HG03039 (cell line): ENCODE data around the gene RBM24.
"Not testable (repeated sequence)": the region's sequence is repeated elsewhere in the genome, so short reads cannot be mapped to it uniquely, and the experiment has no call there.

Experiments
- ATAC-seq: cut with Tn5 transposase; IDR thresholded peaks from one replicate; pipeline ENCODE4 v1.9.1; 2021; ENCODE audit warnings: mild to moderate bottlenecking, moderate library complexity; ENCODE audit not compliant: unreplicated experiment

The RBM24 gene

GRCh38 chr6:17289630-17290061 lies 8.5 kb downstream of the RBM24 start:
- ATAC-seq = no peak

DNA sequence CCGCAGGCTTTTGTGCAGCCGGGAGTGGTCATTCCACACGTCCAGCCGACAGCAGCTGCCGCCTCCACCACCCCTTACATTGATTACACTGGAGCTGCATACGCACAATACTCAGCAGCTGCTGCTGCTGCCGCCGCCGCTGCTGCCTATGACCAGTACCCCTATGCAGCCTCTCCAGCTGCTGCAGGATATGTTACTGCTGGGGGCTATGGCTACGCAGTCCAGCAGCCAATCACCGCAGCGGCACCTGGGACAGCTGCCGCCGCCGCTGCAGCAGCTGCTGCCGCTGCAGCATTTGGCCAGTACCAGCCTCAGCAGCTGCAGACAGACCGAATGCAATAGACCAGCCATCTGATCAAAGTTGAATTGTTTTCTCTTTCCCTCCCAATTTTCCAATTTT lies 10.6 kb downstream of the RBM24 start:
- no peak for ATAC-seq

GRCh38 chr6:17292600-17293133 lies 11.5 kb downstream of the RBM24 start:
- no peak for ATAC-seq

GRCh38 chr6:17293395-17293794 lies 12.2 kb downstream of the RBM24 start:
- no peak for ATAC-seq

- no peak for ATAC-seq
Measured at GRCh38 chr6:17297271-17298080, 16.3 kb downstream of the RBM24 start.

- ATAC-seq = no peak
Measured at GRCh38 chr6:17298257-17298656, 17.1 kb downstream of the RBM24 start.

GRCh38 chr6:17299222-17299621 lies 18.1 kb downstream of the RBM24 start:
- no peak for ATAC-seq

DNA sequence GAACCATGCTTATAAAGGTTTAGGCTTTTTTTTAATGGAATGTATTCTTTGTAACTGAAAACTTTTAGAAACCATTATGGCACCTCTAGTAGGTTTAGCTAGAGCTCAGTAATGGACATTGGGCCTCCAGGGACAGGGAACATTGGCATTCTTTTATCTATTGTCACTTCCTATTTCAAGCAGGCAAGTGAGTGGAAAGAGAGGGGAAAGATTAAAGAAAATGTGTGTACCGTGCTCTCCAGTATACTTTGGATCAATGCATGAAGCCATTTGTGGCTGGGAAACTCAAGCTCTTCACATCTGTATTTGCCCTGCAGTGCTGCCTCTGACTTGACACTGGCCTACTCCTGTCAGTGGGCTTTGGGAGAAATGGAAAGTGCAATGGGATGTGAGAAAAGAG lies 18.6 kb downstream of the RBM24 start:
- ATAC-seq = no peak

DNA sequence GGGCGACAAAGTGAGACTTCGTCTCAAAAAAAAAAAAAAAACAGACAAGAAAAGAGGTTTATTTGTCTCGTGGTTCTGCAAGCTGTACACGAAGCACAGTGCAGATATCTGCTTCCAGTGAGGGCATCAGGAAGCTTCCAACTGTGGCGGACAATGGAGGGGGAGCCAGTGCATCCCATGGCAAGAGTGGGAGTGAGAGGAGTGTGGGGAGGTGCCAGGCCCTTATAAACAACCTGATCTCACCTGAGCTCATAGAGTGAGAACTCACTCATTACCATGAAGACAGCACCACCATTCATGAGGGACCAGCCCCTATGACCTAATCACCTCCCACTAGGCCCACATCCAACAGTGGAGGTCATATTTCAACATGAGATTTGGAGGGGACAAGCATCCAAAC lies 19.5 kb downstream of the RBM24 start:
- no peak for ATAC-seq

DNA sequence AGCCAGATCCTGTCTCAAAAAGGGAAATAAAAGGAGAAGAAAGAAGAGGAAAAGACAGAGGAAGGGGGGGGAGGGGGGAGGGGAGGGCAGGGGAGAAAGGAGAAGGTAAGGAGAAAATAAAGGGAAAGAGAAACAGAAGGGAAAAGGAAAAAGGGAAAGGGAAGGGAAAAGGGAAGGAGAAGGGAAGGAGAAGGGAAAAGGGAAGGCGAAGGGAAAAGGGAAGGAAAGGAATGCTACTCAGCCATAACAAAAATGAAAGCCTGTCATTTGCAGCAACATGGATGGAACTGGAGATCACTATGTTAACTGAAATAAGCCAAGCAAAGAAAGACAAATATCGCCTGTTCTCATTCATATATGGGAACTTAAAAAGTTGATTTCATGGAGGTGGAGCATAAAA lies 22.3 kb downstream of the RBM24 start:
- ATAC-seq = no peak

DNA sequence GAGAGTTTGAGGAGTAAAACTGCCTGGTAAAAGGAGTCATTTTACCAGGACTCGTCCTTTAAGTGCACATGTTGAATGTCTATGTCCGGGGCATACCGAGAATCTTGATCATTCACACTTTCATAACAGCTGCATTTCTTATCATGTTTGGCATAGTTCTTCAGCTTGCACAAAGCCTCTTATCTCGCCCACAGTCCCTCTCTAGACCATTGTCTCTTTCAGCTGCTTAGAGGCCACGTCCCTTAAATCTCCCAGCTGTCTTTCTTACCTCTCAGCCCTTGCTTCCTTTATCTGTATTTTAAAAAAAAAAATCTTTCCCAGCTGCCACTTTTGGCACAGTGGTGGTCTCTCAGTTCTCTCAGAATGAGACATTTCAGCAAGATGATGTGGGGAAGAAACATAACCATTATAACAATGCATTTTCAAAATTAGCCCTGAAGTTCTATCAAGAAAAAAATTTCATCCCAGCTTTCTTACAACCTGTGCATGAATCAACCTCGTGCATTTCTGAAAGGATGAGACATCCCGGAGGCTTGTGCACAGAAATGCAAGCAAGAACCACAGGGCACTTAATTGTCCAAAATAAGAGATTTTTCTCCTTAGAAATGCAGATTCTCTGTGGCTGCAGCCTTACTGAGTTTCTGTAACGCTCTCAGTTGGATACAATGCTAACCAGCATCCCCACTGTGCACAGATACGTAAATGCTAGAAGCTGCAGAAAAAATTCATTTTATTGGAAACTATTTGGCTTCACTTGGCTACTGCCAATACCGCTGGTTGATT lies 24.2 kb downstream of the RBM24 start:
- no peak for ATAC-seq

- no peak for ATAC-seq
Measured at GRCh38 chr6:17311595-17312311, 30.6 kb downstream of the RBM24 start.

GRCh38 chr6:17313238-17313637 lies 32.1 kb downstream of the RBM24 start:
- not testable (repeated sequence) for ATAC-seq

GRCh38 chr6:17313971-17314370 lies 32.8 kb downstream of the RBM24 start:
- no peak for ATAC-seq

DNA sequence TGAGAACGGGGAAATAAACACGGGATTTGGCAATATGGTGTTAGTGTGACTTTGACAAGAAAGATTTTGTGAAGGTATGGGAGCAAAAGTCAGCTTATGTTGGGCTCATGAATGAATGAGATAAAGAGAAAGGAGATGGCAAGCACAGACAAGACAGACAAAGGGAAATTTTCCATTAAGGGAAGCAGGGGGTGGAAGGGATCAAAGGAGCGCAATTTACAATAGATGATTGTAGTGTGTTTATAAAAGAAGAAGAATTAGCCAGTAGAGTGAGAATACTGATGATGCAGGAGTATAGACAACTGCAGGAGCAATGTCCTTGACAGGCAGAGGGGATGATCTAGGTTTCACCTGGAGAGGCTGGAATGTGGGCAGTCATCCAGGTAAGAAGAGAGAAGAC lies 34.1 kb downstream of the RBM24 start:
- no peak for ATAC-seq

DNA sequence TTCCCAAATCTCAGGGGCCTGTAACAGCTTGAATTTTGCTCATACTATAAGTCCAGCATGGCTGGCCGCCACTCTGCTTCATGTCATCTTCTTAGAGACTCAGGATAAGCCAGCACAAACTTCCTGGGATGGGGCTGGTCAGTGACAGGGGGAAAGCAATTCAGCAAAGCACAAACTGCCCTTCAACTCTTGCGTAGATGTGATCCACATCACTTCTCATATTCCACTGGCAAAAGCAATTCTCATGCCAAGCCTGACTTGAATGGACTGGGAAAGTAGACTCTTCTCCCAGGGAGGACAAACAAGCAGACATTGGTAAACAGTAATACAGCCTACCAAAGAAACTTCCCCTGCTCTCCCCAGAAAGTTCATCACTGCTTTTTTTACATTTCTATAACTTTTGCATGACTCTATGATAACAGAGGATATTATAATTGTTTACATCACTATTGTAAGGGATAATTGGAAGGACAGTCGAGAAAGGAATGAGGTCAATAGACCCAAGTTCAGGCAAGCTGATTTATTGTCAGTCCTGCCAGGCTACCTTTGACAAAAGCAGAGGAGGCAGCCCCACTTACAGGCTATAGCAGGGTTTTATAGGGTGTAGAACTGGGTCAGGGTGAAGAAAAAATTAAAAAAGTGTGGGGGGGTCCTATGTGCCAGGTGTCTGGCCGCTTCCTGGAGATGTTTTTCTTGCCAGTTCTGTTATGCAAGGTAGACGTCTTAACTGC lies 37.4 kb downstream of the RBM24 start:
- no peak for ATAC-seq

DNA sequence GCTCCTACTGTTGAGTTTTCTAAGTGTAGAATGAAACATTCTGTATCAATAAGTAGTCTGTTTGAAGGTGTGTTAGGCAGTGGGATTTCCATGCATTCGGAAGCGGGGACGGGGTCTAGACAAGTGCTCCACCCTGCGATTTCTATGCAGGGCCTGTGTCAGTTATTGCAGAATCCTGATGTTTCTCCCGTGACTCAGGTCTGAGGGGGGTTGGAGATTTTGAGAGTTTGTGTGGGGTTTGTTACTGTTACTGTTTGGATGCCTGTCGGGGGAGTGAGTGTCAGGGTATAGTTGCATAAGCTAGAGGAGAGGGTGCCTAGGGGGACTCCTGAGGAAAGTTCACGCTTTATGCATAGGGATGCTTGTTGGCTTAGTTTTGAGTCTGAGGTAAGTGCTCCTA lies 39.1 kb downstream of the RBM24 start:
- ATAC-seq = not testable (repeated sequence)

DNA sequence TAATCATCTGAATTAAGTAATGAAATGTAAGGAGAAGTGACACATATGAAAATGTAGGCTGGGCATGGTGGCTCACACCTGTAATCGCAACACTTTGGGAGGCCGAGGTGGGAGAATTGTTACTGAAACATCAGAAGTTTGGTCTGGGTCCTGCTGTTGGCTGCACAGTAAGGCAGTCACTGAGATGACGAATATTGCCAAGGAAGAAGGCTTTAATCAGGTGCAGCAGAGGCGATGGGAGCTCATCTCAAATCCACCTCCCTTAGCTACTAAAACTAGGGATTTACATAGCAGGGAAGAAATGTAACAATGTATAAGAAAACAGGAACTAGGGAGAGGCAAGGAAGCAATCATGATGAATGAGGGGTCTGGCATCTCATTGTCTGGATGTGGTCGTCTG lies 50.1 kb downstream of the RBM24 start:
- ATAC-seq = no peak

DNA sequence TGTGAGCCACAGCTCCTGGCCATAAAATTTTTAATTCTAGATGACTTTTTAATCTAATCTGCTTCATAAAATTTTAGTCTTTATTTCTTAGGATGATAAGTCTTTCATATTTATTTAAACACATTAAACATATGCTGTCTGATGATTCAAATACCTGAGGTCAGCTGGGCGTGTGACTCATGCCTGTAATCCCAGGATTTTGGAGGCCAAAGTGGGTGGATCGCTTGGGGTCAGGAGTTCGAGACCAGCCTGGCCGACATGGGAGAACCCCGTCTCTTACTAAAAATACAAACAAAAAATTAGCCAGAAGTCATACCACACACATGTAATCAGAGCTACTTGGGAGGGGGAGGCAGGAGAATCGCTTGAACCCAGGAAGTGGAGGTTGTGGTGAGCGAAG lies 53.1 kb downstream of the RBM24 start:
- ATAC-seq = no peak

DNA sequence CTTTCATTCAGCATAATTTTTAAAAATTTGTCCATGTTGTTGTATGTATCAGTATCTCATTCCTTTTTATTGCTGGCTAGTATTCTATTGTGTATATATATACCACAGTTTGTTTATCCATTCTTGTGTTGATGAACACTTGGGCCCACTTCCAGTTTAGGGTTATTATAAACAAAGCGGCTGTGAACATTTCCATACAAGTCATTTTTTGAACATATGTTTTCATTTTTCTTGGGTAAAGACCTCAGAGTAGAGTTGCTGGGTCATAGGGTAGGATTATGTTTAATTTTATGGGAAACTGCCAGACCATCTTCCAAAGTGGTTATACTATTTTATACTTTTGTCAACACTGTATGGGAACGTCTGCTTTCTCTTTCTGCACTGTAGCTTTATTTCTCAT lies 55.3 kb downstream of the RBM24 start:
- no peak for ATAC-seq

DNA sequence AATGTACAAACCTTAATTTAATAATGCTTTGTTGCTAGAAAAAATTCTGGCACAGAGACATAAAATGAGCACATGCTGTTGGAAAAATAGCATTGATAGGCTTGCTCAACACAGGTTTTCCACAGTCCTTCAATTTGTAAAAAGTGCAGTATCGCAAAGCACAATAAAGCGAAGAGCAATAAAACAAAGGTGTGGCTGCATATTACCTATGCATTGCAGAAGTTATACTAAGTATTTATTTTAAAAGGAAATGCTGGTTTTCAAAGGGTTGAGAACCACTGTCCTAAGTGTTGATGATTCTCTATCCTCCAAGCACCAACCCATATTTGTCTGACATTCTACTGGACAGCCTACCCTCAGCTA lies 58.1 kb downstream of the RBM24 start:
- ATAC-seq = no peak
